ENCODE results near the gene C19orf25.

The C19orf25 gene

DNA sequence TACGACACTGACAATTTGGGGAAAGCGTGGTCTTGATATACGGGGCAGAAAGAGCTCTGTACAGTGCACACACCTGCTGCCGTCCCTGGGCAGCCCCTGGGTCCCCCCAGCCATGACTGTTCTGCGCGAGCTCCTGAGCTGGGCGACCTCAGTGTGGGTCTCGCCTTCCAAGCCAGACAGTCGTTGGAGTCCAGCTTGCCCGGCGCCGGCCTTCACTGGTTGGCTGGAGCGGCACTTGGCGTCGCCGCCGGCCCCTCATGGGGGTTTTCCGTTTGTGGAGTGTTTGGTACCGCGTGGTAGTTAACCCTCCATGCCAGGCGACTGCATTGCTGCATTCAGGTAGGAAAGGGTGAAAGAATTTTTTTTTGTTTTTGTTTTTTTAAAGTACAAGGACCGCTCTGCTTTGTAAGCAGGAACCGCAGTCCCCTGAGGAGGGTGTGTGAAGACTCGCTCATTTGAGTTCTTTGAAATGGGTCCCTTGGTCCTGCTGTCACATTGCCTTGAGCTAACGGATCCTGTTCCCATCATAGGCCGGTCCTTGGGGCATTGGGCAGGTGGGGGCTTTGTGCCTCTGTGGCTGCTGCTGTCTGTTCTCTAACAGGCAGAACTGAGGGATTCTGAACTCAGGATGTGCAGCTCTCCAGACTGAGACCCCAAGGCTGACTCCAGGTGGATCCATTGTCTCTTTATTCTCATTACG is 51.6 kb downstream of the C19orf25 start:
- no peak for DNase-seq

DNA sequence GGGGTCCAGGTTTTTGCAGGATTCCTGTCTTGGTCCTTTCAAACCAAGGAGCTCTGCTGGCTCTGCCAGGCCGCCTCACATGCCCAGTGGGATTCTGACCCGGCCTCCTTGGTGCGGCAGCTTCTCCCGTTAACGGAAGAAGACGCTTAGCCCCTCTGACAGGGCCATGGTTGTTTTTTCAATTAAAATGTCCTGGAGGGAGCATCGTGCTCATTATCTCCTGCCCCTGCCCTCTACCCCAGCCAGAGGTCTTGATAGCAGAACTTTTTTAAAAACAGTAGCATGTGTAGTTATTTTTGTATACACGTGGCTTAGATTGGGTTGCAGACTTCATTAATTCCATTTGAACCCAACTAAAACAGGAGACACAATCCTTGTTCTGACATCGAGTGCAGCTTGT is 52.3 kb downstream of the C19orf25 start:
- no peak for DNase-seq

DNA sequence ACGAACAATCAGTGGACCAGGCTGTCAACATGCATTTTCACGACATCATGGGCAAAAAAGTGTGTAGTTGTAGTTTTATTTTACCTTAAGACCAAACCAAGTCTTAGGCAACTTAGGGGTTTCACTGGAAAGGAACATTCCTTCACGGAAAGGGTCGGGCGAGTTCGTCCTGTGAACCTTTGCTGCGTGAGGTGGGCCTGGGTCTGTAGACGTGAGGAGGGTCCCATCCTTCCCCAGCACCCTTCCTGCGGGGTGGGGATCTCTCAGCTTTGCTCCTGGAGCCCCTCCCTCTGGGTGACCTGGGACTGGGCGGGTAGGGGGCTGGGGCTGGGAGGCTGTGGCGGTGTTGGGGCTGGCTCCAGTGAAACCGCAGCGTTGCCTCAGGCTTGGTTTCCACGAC is 53.1 kb downstream of the C19orf25 start:
- no peak for DNase-seq

DNA sequence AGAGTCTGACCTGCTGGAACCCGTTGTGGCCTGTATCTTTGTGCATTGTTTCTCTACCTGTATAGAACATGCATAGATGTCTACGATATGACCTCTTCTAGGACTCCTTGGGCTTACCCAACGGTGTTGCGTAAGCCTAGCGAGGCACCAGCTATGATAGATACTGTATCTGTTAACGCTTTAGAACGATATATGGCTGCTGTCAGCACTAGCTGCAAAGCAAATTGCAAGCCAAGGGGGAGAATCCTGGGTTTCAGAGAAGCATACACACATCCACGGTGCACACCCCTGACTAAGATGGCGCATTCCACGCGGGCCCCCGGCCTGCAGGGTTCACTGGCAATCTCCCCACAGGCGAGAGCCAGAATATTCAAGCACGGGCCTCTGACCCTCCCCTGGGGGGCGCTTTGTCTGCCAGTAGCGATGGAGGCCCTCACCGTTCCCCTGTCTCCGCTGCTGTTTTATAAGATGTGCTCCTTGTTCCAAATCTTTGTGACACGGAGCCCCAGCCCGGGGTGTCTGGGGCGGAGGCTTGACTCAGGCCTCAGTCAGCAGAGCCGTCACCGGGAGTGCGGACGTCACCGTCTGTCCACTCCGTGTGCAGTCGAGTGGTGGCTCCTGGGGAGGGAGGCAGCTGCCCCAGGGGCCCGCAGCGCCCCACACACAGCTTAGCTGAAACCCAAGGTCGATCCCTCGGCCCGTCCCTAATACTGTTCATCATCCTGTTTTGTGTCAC is 53.7 kb downstream of the C19orf25 start:
- no peak for DNase-seq

DNA sequence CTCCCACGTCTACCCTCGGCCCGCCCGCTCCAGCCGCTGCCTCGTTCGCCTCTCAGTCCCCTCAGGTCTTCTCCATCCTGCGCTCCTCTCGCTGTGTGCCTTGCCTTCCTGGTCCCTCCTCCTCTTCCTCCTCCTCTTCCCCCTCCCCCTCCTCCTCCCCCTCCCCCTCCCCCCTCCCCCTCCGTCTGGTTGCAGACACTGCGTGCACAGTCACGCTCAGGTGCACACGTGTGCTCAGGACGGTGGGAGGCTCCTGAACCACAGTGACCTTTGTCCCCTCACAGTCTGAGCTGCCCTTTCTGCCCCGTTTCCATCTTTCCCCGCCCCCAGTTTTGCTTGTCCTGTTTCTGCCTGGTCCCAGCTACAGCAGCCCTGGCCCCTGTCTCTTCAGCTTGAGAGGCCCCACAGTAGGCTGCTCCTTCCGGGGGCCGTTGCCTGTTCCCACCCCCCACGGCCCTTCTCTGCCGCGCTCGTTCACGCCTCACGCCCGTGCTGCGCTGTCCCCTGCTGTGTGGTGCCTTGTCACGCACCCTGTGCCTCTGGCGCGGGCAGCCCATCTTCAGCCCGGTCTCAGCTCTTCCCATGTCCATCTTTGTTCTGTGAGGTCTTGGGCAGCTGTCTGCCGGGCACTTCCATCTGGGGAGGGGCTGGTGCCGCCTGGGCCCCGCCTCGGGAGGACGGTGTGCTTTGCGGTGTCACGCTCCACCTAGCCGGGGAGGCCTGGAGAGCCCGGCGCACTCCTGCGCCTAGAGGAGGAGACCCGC is 54.6 kb downstream of the C19orf25 start:
- no peak for DNase-seq

DNA sequence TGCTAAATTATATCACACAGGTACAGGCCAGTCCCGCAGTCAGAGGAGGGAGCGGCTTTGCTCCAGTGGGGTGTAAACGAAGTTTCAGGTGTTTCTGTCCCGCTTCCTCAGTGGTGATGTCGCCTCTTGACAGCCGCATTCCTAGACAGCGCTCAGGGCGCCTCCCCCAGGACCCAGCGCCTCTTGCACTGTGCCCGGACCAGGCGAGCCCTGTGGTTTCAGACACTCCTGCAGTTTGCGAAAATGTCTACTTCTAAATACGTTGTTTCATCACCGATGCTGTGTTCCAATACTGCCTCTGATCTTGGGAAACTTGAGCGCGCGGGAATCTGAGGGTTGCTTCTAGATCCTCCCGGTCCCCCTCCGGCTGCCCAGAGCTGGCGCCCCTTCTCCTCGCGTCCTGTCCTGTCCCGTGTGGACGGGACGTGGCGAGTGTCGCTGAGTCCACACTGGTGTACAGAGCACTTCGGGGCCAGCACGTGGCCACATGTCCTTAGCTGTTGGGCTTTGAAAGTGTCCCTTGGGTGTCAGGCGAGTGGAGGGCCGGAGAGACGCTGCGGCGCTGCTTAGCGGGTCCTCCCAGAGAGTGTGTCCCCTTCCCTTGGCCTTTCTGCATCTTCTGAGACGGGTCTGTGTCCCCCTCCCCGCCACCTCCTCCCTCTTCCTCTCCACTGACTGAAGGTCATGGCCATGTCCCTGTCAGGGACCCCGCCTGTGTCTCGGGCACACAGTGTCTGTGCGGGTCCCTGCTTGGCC is 55.4 kb downstream of the C19orf25 start:
- no peak for DNase-seq
